MM.1S (cell line): Measurements from ENCODE around the gene TMEM45B.
"Not testable (repeated sequence)": the region's sequence is repeated elsewhere in the genome, so short reads cannot be mapped to it uniquely, and the experiment has no call there.

ENCODE experiments used
- DNase-seq: peaks from one replicate; pipeline ENCODE4 v3.0.0-alpha.2; 2015
- H2AFZ ChIP-seq: fragments of 300-600 bp; sonication (generic); 2 replicates; pipeline ENCODE4 v1.6.0; 2016; ENCODE audit warnings: antibody characterized with exemption, low read length
- H3F3A ChIP-seq: fragments of 300-600 bp; sonication (generic); 2 replicates; pipeline ENCODE4 v1.6.1; 2016; ENCODE audit warnings: mild to moderate bottlenecking, antibody characterized with exemption, low read length, moderate library complexity, mixed read lengths; ENCODE audit not compliant: insufficient read depth
- H3K27ac ChIP-seq: fragments of 300-600 bp; sonication (generic); 2 replicates; pipeline ENCODE4 v1.5.1; 2016; ENCODE audit warnings: mild to moderate bottlenecking, low read length
- H3K27me3 ChIP-seq: fragments of 300-600 bp; sonication (generic); replicated peaks from 2 replicates; pipeline ENCODE4 v1.6.0; 2016; ENCODE audit warnings: low read length; ENCODE audit not compliant: insufficient read depth
- H3K36me3 ChIP-seq: fragments of 300-600 bp; sonication (generic); replicated peaks from 2 replicates; pipeline ENCODE4 v1.6.1; 2016; ENCODE audit warnings: mild to moderate bottlenecking, low read length, mixed read lengths; ENCODE audit not compliant: insufficient read depth
- H3K4me1 ChIP-seq: fragments of 300-600 bp; sonication (generic); 2 replicates; pipeline ENCODE4 v1.6.1; 2016; ENCODE audit warnings: low read length, mixed read lengths
- H3K4me2 ChIP-seq: fragments of 300-600 bp; sonication (generic); 2 replicates; pipeline ENCODE4 v1.6.0; 2016; ENCODE audit warnings: low read depth, low read length
- H3K4me3 ChIP-seq: fragments of 300-600 bp; sonication (generic); 2 replicates; pipeline ENCODE4 v1.5.1; 2016; ENCODE audit warnings: low read length, mixed read lengths
- H3K79me2 ChIP-seq: fragments of 300-600 bp; sonication (generic); 2 replicates; pipeline ENCODE4 v1.6.1; 2016; ENCODE audit warnings: mixed run types, low read length, mixed read lengths
- H3K9ac ChIP-seq: fragments of 300-600 bp; sonication (generic); 2 replicates; pipeline ENCODE4 v1.6.1; 2016; ENCODE audit warnings: low read length, mixed read lengths
- H3K9me2 ChIP-seq: fragments of 300-600 bp; sonication (generic); replicated peaks from 2 replicates; pipeline ENCODE4 v1.6.1; 2016; ENCODE audit warnings: mild to moderate bottlenecking, low read length, mixed read lengths; ENCODE audit not compliant: insufficient read depth
- H3K9me3 ChIP-seq: fragments of 300-600 bp; sonication (generic); replicated peaks from 2 replicates; pipeline ENCODE4 v1.6.1; 2016; ENCODE audit warnings: mild to moderate bottlenecking, low read length, mixed read lengths; ENCODE audit not compliant: insufficient read depth
- H4K20me1 ChIP-seq: fragments of 300-600 bp; sonication (generic); 2 replicates; pipeline ENCODE4 v1.6.1; 2016; ENCODE audit warnings: mild to moderate bottlenecking, low read length, moderate library complexity, mixed read lengths; ENCODE audit not compliant: insufficient read depth
- CTCF ChIP-seq: fragments of 300-600 bp; sonication (generic); IDR thresholded peaks from 2 replicates; pipeline ENCODE4 v1.5.1; 2016; ENCODE audit warnings: antibody characterized with exemption, low read length, mixed read lengths
- EZH2 ChIP-seq: fragments of 300-600 bp; sonication (generic); optimal IDR thresholded peaks from 2 replicates; pipeline ENCODE3; 2017; ENCODE audit warnings: low read depth, mild to moderate bottlenecking, antibody characterized with exemption, low read length, mixed read lengths
- EZH2phosphoT487 ChIP-seq: fragments of 300-600 bp; sonication (generic); IDR thresholded peaks from 2 replicates; pipeline ENCODE4 v1.6.1; 2018; ENCODE audit warnings: antibody characterized with exemption, low read length

The TMEM45B gene

GRCh38 chr11:129864811-129865210, 49.2 kb downstream of the TMEM45B start:
- no peaks in the 10 kb centered on the region for H3K4me1 ChIP-seq
- no peaks in the 10 kb centered on the region for H3K27me3 ChIP-seq
- H3K79me2 ChIP-seq = no peaks in the 10 kb centered on the region
- H3K9me2 ChIP-seq = no peaks in the 10 kb centered on the region
- no peaks in the 10 kb centered on the region for H4K20me1 ChIP-seq
- no peak overlapping the region for H3K4me2 ChIP-seq
- H3K36me3 ChIP-seq = no peaks in the 10 kb centered on the region
- H3K9ac ChIP-seq = no peak overlapping the region
- H3K27ac ChIP-seq = no peak overlapping the region
- TF ChIP-seq EZH2 (no peak), EZH2phosphoT487 (no peak), CTCF (no peak)
- no peak overlapping the region for H2AFZ ChIP-seq
- DNase-seq = no peak
- H3K4me3 ChIP-seq = no peak overlapping the region
- no peaks in the 10 kb centered on the region for H3F3A ChIP-seq
- H3K9me3 ChIP-seq = no peaks in the 10 kb centered on the region

GRCh38 chr11:129865701-129866100, 50.1 kb downstream of the TMEM45B start:
- no peaks in the 10 kb centered on the region for H3K9me2 ChIP-seq
- H3K4me2 ChIP-seq = no peak overlapping the region
- H3K4me1 ChIP-seq = no peaks in the 10 kb centered on the region
- H3F3A ChIP-seq = no peaks in the 10 kb centered on the region
- no peak overlapping the region for H3K4me3 ChIP-seq
- H3K79me2 ChIP-seq = no peaks in the 10 kb centered on the region
- DNase-seq = no peak
- H3K27ac ChIP-seq = no peak overlapping the region
- H3K9me3 ChIP-seq = no peaks in the 10 kb centered on the region
- no peak overlapping the region for H2AFZ ChIP-seq
- H3K36me3 ChIP-seq = no peaks in the 10 kb centered on the region
- H3K9ac ChIP-seq = no peak overlapping the region
- no peaks in the 10 kb centered on the region for H3K27me3 ChIP-seq
- TF ChIP-seq CTCF (no peak), EZH2phosphoT487 (no peak), EZH2 (no peak)
- H4K20me1 ChIP-seq = no peaks in the 10 kb centered on the region

- Histone ChIP-seq H3K4me1 (no peaks in the 10 kb centered on the region), H3K27me3 (no peaks in the 10 kb centered on the region), H3K36me3 (no peaks in the 10 kb centered on the region), H4K20me1 (no peaks in the 10 kb centered on the region), H3K9ac (no peak overlapping the region), H3K79me2 (no peaks in the 10 kb centered on the region), H3K4me2 (no peak overlapping the region), H3K27ac (no peak overlapping the region), H3K9me3 (no peaks in the 10 kb centered on the region), H3K9me2 (no peaks in the 10 kb centered on the region), H2AFZ (no peak overlapping the region), H3F3A (no peaks in the 10 kb centered on the region), H3K4me3 (no peak overlapping the region)
- no peak for TF ChIP-seq EZH2
- no peak for TF ChIP-seq EZH2phosphoT487
- TF ChIP-seq CTCF = no peak
- DNase-seq = no peak
Observed at GRCh38 chr11:129866311-129866710, 50.7 kb downstream of the TMEM45B start.

- not testable (repeated sequence) for H3K27me3 ChIP-seq, H3K9me3 ChIP-seq, H2AFZ ChIP-seq, H3K36me3 ChIP-seq, H4K20me1 ChIP-seq, DNase-seq, H3K4me3 ChIP-seq, H3K4me1 ChIP-seq, H3F3A ChIP-seq, H3K9me2 ChIP-seq, H3K9ac ChIP-seq, H3K4me2 ChIP-seq, H3K79me2 ChIP-seq, H3K27ac ChIP-seq
Observed at GRCh38 chr11:129868626-129869025, 53.0 kb downstream of the TMEM45B start.
